GM19239 (cell line): Measurements from ENCODE around the gene ORM2.

ENCODE experiments used
- DNase-seq: peaks from one replicate; pipeline ENCODE4 v3.0.0; 2011; ENCODE audit warnings: low spot score; ENCODE audit not compliant: insufficient read length
- FAIRE-seq: peaks from 2 replicates; lab custom pipeline; 2011; peaks lifted over from hg19 to GRCh38; lab: Jason Lieb, UNC

ORM2 gene

GRCh38 chr9:114291886-114292590 is 37.6 kb upstream of the ORM2 start:
- no peak for FAIRE-seq

GRCh38 chr9:114294664-114295063 is 35.0 kb upstream of the ORM2 start:
- FAIRE-seq (no peak), DNase-seq (no peak)

More at GRCh38 chr9:114291886-114292590, 37.6 kb upstream of the ORM2 start:
- no peak for DNase-seq

- FAIRE-seq (no peak), DNase-seq (no peak)
Measured at GRCh38 chr9:114296338-114296737, 33.3 kb upstream of the ORM2 start.

GRCh38 chr9:114299286-114300152 is 30.1 kb upstream of the ORM2 start:
- DNase-seq (no peak), FAIRE-seq (no peak)

GRCh38 chr9:114300153-114300845 is 29.4 kb upstream of the ORM2 start:
- FAIRE-seq = no peak
- DNase-seq = no peak

DNA sequence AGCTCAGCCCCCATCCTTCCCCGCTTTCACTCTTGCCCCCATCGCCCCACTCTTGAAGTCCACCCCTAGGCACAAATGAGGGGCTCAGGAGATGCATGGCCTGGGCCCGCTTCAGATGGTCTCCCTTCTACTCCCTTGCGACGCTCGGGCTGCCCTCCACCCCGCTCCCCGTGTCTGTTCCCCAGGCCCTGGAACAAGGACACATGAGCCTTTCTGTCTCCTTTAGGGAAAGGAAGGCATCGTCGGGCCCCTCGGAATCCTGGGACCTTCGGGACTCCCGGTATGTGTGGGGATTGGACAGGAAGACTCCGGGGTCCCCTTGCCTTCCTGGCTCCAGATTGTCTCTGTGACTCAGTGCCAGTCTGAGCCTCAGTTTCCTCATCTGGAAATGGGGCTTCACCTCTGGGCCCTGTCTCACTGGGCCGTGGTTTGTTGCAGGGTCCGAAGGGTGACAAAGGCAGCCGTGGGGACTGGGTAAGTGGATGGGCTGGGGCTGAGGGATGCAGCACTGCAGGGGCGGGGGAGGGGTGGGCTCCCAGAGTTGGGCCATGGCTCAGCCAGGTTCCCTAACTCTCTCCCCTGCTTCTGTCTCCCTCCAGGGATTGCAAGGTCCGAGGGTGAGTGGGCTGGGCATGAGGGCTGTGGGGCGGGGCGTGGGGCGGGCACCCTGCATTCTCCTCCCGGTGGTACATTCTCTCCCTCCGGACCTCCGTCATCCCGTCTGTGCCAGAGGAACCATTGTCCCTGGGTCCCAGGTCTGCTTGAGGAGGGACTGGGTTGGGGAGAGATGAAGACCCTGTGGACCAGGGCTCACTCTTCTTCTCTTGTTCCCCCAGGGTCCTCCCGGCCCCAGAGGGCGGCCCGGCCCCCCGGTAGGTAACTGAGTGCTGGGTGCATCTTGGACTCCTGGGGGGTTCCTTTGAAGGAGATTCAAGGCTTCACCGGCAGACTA is 28.5 kb upstream of the ORM2 start:
- DNase-seq = no peak
- no peak for FAIRE-seq

GRCh38 chr9:114301798-114302565 is 27.7 kb upstream of the ORM2 start:
- DNase-seq (no peak), FAIRE-seq (no peak)

DNA sequence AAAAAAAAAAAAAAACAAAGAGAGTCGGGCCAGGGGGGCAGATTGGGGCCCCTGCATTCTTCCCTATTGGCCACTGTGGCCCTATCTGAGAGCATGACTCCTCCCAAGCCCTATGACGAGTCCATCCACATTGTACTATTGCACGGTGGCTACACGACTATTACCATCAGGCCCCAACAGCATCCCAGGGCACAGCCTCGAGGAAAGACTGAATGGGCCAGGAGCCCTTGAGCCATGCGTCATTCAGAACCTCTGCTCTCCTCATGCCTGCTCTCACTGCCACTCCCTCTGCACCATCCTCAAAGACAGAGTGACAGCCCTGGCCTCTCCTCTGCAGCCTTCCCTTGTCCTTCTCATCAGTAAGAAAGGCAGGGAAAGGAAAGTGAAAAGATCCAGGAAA is 26.9 kb upstream of the ORM2 start:
- FAIRE-seq (no peak), DNase-seq (no peak)

GRCh38 chr9:114303571-114303970 is 26.1 kb upstream of the ORM2 start:
- DNase-seq (no peak), FAIRE-seq (no peak)

DNA sequence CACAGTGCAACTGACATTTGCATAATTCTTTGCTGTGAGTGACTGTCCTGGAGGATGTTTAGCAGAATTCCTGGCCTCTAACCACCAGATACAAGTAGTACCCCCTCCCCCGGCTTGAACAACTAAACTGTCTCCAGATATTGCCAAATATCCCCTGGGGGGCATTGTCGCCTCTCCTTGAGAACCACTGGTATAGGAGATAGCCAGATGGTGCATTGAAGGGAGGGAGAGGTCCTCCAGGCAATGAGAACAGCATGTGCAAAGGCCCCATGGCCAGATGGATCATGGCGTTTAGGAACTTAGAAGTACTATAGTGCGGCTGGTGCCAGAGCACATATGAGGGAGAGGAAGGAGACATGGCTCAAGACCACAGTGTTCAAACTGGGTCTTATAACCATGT is 25.7 kb upstream of the ORM2 start:
- DNase-seq (no peak), FAIRE-seq (no peak)

GRCh38 chr9:114304416-114305188 is 25.1 kb upstream of the ORM2 start:
- FAIRE-seq (no peak), DNase-seq (no peak)

DNA sequence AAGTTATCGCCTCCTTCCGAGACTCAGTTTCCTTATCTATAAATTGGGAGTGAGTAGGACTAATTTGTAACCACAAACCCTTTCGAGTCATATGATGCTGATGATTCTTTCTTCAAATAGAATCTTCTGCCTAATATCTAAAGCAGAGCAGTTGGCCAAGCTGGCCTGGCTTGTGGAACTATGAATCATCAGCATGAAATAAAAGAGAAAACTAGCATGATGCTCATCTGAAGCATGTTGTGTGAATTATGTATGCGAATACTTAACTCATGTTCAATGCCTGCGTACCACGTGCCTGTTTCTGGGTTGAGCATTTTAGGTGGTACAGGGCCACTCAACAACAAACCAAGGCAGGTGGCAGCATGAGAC is 21.8 kb upstream of the ORM2 start:
- no peak for FAIRE-seq

DNA sequence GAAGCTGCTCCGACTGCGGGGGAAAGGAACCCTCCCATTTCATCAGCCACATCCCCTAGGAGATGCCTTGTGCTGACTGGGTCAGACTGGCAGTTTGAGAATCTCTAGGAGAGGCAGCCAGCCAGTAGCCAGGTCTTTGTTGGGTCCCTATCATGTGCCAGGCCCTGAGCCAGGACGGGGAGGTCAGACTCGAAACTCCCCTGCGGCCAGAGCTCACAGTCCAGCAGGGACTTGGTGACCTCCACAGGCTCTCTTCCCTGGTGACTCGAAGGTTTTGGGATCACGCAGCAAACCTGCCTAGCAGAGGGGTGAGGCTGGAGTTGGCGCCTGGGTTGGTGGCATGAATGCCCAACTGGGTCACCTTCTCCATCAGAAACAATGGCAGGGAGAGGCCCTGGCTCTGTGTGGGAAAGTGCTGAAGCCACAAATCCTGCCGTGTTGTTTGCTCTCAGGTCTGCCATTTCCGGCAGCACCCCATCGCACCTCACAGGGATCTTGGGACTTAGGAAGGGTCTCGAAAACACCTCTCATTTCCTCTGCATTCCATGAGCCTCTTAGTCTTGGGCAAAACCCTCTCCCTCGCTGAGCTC is 21.2 kb upstream of the ORM2 start:
- FAIRE-seq = no peak

More for the DNA sequence above, 21.8 kb upstream of the ORM2 start:
- DNase-seq = no peak

DNA sequence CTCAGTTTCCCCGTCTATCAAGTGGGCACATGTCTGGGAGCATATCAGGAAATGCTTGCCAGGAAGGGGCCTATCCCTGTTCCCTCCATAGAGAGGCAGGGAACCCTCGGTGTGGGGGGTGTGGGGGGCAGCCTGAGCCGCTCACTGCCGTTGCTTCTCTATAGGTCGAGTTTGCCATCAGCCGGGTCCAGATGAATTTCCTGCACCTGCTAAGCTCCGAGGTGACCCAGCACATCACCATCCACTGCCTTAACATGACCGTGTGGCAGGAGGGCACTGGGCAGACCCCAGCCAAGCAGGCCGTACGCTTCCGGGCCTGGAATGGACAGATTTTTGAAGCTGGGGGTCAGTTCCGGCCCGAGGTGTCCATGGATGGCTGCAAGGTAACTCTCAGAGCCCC is 20.6 kb upstream of the ORM2 start:
- FAIRE-seq (no peak), DNase-seq (no peak)

More for the DNA sequence above, 21.2 kb upstream of the ORM2 start:
- no peak for DNase-seq

- no peak for FAIRE-seq
- no peak for DNase-seq
Measured at GRCh38 chr9:114310471-114311450, 18.9 kb upstream of the ORM2 start.

DNA sequence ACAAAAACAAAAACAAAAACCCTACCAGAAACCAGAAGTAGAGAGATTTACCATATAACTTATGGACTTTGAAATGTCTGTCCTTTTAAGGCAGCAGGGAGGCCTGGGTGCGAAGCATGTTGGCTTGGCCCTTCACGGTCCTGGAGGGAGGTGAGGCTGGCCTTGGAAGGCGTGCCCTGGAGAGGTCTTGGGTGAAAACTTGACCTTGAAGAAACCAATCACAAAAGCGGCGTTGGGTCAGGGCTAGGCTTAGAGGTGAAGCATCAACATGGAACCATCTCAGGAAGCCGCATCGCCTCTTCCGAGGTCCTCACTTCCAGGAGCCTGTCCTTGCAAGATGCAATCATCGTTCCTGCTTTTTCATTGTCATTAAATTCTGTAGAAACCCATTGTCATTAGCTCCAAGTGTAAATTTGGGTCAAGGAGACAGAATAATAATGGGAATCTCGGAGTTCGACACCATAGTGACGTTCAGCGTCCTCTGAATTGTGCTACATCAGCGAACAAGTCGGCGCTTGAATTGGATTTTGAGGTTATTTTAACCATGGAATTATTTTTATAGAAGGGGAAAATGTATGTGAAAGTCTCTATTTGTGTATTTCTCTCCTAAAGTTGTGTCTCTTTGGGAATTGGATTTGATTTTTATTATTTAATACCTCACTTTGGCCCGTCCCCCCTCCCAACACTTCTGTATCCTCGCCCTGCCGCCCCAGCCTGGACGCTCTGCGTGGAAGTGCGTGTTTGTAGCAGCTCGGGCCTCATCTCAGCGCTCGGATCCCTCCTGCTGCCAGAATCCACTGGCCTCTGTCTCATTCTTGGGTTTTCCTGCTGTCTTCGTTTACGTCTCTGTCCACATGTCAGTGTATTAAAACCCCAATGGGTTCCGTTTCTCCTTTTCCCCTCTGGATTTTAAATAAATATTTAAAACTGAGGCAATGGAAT is 17.8 kb upstream of the ORM2 start:
- no peak for DNase-seq

More for the DNA sequence above, 17.8 kb upstream of the ORM2 start:
- FAIRE-seq = no peak
